GM10847 (cell line): Measurements from ENCODE around the gene UAP1L1.

Source experiments
- POLR2A ChIP-seq: IDR thresholded peaks from 2 replicates; pipeline ENCODE4 v1.6.1; 2011; ENCODE audit not compliant: insufficient read length; ENCODE audit errors: extremely low read depth

UAP1L1 gene

DNA sequence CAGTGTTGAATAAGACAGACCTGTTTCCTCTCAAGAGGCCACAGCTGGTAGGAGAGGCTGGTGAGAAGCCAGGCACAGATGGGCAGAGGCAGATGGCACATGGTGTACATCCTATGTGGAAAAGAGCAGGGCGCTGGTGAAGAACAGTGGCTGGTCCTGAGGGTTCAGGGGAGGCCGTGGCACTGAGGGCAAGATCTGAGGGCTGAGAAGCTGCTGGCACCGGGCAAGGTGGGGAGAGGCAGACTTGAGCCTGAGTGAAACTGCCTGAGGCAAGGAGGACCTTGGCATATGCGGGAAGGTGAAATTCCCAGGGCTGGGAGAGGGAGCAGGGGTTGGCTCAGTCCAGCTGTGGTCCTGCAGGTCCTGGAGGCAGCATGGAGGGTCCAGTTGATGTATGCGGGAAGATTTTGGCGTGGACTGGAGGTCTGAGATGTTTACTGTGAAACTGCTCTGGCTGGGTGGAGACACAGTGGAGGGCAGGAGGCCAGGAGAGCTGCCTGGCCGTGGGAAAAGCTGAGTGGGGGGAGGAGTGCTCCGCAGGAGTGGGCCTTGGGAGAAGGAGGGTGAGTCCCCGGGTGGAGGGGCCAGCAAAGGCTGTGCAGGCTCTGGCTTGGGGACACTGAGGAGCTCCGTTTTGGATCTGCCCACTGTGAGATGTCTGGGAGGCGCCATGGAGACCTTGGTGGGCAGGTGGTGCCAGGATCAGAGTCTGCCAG is 12.1 kb downstream of the UAP1L1 start:
- TF ChIP-seq POLR2A: no peak

DNA sequence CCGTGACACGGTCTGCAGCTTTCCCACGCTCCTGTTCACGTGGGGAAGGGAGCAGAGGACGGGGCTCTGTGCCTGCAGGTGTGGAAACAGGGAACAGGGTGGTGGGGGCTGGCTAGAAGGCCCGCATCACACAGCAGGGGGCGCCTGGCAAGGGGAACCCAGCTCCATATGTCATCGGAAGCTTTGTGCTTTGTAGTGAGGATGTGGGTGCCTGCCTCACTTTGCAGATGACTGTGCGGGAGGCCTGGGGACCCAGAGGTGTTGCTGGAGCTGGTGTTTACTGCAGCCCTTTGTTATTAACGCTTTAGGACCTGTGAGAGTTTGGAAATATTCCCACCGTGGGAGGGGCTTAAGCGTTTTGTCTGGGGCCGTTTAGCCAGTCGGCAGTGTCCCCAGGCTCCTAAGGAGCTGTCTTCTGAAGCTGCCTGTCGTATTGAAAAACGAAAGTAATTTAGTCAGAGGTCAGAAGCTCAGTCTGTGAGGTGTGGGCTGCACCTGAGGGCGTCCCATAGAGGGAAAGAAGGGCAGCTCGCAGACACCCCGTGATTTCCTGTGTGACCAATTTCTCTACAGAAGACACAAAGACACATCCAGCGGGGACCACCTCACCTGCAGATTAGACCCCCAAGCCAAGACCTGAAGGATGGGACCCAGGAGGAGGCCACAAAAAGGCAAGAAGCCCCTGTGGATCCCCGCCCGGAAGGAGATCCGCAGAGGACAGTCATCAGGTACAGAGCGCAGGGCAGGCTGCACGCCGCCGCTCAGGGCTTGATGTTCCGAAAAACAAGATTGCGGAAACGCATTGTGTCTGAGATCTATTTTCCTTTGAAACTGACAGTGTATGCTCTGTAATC is 18.6 kb downstream of the UAP1L1 start:
- TF ChIP-seq POLR2A: no peak

DNA sequence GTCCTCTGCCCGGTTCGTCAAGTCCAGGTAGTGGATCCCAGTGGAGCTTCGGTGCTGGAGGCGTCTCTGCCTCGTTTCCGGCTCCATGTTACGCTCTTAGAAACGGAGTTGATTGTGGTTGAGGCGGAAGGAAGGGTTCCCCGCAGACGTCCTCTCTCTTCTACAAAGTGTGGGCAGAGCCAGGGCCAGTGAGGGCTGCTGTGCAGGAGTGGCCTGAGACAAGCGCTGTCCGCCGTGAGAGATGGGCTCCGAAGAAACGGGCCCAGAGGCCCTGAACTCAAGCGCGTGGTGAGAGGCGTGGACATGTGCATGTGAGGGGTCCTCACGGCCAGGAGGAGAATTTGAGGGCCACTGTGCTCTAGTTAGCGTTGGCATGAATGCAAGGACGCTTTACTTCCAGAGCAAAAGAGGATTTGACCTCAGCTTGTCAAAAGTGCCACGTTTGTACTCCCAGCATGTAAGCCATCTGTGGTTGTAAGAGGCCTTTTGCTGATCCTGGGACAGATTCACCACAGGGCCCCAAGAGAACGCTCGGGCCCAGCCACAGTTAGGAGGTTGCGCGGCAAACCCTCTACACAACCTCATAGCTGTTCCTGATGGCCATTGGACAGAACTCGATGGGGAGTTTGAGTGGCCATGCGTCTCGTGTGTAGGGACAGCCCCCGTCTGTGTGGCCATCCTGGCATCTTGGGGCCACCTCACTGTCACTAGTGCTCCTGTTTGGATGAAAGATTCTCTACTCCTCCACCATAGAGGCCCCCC is 19.6 kb downstream of the UAP1L1 start:
- no peak for TF ChIP-seq POLR2A

DNA sequence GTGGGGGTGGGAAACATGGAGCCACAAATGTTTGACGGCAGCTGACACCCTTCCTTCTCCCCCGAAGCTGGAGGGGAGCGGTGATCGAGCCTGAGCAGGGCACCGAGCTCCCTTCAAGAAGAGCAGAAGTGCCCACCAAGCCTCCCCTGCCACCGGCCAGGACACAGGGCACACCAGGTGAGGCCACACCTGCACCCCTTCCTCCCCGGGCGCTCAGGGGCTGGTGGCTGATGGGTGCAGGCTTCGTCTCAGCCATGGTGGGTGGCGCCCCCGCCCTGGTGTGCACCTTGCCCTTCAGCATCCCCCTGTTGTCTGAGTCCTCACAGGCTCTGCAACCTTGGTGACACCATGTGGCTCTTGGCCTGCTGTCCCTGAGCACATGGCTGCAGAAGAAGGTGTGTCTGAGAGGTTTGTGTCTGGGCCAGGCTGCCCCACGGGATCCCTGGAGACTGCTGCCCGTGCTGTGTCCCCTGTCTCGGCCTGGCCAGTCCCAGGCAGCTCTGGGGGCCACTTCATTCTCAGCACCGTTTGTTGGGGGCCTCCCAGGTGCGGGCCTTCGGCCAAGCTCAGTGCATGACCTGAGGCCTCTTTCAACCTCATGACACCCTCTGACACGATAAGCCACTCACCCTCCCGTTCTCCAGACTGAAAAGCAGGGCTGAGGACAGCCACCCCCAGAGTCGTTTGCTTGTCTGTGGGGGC is 20.6 kb downstream of the UAP1L1 start:
- no peak for TF ChIP-seq POLR2A

DNA sequence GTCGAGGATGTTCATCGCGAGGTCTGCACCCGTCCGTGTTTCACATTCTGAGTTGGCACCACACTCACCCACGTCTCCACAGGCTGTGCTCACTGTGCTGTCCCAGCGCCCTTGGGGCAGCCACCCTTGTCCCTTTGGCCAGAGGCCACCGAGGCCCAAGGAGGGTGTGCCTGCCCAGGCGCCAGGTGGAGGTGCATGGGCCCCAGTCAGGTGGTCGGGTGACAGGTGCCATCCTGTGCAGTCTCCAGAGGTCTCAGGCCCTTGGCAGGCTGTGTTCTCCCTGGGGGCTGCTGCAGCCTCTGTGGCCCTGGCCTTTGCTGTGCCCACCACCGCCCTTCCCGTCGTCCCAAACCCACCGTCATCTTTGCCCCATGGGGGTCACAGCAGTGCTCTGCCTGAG is 21.9 kb downstream of the UAP1L1 start:
- no peak for TF ChIP-seq POLR2A

DNA sequence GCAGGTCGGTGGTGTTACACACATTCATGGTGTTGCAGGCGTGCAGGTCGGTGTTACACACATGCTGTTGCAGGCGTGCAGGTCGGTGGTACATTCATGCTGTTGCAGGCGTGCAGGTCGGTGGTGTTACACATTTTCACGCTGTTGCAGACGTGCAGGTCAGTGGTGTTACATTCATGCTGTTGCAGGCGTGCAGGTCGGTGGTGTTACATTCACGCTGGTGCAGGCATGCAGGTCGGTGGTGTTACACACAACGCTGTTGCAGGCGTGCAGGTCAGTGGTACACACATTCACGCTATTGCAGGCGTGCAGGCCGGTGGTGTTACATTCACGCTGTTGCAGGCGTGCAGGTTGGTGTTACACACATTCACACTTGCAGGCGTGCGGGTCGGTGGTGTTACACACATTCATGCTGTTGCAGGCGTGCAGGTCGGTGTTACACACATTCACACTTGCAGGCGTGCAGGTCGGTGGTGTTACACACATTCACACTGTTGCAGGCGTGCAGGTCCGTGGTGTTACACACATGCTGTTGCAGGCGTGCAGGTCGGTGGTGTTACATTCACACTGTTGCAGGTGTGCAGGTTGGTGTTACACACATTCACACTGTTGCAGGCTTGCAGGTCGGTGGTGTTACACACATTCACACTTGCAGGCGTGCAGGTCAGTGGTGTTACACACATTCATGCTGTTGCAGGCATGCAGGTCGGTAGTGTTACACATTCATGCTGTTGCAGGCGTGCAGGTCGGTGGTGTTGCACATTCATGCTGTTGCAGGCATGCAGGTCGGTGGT is 26.1 kb downstream of the UAP1L1 start:
- no peak for TF ChIP-seq POLR2A

DNA sequence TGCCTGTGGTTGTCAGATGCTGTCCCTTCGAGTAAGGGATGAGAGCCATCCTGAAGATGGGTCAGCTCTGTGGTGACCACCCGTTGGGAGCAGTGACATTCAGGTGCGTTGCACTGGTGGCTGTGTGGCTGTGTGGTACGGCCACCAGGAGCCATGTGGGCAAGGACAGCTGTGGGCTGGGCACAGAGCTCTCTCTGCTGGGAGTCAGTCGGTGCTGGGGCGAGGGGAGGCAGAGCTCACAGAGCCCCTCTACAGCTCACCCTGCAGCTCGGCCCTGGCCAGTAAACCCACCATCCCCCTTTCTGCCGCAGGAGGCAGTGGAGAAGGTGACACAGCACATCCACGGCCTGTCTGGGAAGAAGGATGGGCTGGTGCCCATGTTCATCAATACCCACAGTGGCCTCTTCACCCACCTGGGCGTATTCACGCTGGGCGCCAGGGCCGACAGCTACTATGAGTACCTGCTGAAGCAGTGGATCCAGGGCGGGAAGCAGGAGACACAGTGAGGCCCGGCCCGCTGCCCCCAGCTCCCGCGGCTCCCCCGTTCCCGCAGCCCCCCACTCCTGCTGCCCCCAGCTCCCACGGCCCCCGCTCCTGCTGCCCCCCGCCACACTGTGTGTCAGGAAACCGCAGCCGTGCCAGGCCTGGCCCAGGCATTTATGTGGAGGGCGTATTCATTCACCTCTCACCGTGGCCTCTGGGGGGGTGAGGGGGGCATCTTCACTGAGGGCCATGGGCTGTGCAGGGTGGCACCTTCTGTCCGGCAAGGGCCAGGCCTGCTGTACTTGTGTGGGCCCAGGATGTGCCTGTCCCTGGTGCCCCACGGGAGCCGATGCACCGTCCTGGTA is 28.7 kb downstream of the UAP1L1 start:
- TF ChIP-seq POLR2A: no peak

DNA sequence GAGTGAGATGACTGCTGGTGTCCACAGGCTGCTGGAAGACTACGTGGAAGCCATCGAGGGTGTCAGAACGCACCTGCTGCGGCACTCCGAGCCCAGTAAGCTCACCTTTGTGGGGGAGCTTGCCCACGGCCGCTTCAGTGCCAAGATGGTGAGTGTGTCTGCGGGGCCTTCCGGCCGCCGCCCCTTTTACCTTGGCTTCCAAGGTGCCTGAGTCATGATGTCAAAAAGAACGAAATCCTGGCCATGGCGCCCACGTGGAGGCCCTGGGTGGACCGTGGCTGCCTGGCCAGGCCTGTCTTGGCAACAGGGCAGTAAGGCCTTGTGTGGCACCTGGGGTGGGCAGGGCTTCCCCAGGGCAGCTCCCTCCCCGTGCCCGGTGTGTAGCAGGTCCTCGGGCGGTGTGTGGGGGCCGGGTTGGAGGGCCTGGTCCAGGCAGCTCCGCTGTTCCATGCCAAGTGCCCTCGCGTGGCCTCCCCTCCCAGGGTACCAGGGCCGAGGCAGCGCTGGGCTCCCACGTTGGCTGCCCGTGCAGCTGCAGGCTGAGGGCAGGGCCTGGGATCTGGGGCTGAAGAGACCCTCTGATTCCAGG is 29.4 kb downstream of the UAP1L1 start:
- TF ChIP-seq POLR2A: no peak

DNA sequence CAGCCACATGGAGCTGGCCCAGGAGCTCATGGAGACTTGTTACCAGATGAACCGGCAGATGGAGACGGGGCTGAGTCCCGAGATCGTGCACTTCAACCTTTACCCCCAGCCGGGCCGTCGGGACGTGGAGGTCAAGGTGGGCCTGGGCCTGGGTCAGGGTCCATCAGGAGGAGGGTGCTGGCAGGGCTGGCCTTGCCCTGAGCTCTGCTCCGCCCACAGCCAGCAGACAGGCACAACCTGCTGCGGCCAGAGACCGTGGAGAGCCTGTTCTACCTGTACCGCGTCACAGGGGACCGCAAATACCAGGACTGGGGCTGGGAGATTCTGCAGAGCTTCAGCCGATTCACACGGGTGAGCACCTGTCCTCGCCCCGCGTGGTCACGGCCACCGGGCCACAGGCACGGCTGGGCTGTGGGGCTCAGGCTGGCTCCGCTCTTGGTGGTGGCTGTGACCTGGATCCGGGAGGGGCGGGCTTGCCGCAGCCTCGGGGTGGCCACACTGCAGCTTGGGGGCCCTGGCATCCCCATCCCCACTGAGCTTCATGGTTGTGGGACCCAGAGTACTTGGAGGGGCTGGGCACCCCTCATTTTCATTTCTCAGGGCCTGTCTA is 30.1 kb downstream of the UAP1L1 start:
- TF ChIP-seq POLR2A: no peak

DNA sequence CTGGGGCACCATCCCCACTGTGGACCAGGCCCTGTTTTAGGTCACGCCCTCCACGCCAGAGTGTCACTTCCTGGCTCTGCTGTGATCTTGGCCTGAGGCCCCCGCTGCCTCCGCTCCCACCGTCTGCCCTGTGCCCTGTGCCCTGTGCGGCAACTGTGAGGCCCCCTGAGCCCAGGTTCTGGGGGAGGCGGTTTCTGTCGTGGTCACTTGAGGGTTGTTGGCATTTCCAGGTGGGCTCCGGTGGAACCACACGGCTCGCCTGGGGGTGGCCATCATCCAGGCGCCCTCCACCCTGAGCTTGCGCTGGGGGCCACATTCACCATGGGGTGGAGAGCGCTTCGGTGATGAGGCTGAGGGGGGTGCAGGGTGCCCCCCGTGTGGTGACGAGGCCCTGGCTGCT is 30.7 kb downstream of the UAP1L1 start:
- no peak for TF ChIP-seq POLR2A

DNA sequence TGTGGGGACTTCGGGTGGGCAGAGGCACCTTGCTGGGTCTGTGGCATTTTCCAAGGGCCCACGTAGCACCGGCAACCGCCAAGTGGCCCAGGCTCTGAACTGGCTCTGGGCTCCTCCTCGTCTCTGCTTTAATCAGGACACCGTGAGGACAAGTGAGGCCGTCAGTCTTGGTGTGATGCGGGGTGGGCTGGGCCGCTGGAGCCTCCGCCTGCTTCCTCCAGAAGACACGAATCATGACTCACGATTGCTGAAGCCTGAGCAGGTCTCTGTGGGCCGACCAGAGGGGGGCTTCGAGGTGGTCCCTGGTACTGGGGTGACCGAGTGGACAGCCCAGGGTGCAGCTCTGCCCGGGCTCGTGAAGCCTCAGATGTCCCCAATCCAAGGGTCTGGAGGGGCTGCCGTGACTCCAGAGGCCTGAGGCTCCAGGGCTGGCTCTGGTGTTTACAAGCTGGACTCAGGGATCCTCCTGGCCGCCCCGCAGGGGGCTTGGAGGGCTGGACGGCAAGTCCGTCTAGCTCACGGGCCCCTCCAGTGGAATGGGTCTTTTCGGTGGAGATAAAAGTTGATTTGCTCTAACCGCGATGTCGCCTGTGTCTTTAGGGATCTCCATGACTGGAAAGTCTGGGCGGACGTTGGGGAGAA is 31.4 kb downstream of the UAP1L1 start:
- no peak for TF ChIP-seq POLR2A
